GM21717 (cell line): ENCODE data around the gene NDFIP1.

Source experiments
- ATAC-seq: cut with Tn5 transposase; IDR thresholded peaks from one replicate; pipeline ENCODE4 v1.9.1; 2021; ENCODE audit warnings: mild to moderate bottlenecking, moderate library complexity; ENCODE audit not compliant: unreplicated experiment

NDFIP1 gene

GRCh38 chr5:142091012-142091411 is 17.6 kb upstream of the NDFIP1 start:
- no peak for ATAC-seq

GRCh38 chr5:142091922-142092321 is 16.7 kb upstream of the NDFIP1 start:
- no peak for ATAC-seq

- ATAC-seq: no peak
Measured at GRCh38 chr5:142095035-142095434, 13.5 kb upstream of the NDFIP1 start.

DNA sequence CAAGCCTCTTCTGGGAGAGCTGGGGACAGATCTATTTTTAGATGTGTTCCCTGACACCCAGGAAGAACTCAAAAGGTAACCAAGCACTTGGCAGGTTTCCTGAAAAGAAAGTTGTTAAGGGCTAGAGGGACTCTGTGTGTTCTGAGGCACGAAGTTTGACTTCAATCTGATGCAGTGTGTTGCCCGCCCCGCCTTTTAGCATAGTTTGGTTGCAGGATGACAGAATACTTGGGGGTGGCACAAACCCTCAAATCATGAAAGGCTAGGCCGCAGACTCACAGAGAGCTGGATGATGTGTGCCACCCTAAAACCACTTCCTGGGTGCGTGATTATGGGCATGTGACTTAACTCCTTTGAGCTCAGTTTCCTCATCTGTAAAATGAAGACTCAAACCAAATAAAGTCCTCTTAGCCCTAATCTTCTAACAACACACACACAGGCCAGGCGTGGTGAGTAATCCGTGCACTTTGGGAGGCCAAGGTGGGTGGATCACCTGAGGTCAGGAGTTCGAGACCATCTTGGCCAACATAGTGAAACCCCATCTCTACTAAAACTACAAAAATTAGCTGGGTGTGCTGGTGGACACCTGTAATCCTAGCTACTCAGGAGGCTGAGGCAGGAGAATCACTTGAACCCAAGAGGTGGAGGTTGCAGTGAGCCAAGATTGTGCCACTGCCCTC is 12.8 kb upstream of the NDFIP1 start:
- no peak for ATAC-seq

DNA sequence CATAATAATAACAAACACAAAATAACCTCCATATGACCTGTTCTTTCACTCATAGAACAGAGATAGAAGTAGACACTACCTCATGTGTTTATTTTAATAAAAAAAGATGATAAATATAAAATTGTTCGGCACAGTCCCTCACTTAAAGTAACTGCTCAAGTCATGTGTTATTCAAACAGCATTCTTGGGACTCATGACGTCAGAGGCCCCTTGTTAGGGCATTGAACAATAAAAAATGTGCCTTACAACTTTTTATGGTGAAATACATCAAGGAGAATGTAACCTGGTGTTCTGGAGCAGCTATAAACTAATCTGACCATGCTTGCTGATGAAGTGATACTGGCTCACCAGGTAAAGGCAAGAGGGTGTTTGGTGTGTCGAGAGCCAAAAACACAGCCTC is 12.2 kb upstream of the NDFIP1 start:
- ATAC-seq: no peak

GRCh38 chr5:142097681-142098080 is 10.9 kb upstream of the NDFIP1 start:
- no peak for ATAC-seq

DNA sequence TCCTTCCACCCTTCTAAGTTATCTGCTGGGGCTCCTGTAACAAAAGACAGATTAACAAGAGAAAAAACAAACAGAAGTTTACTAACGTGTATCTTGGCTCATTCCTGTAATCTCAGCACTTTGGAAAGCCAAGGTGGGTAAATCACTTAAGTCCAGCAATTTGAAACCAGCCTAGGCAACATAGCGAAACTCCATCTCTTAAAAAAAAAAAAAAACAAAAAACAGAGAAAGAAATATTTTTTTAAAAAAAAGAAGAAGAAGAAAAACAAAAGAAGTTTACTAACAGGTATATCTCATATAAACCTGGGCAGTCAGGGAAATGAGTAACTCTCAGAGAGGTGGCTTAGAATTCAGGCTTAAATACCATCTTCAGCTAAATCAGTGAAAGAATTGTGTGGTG is 10.3 kb upstream of the NDFIP1 start:
- ATAC-seq: no peak

GRCh38 chr5:142098931-142099330 is 9.6 kb upstream of the NDFIP1 start:
- no peak for ATAC-seq

GRCh38 chr5:142100307-142100706 is 8.3 kb upstream of the NDFIP1 start:
- ATAC-seq: no peak

- ATAC-seq: no peak
Measured at GRCh38 chr5:142102980-142103740, 5.4 kb upstream of the NDFIP1 start.

- no peak for ATAC-seq
Measured at GRCh38 chr5:142104491-142104890, 4.1 kb upstream of the NDFIP1 start.

DNA sequence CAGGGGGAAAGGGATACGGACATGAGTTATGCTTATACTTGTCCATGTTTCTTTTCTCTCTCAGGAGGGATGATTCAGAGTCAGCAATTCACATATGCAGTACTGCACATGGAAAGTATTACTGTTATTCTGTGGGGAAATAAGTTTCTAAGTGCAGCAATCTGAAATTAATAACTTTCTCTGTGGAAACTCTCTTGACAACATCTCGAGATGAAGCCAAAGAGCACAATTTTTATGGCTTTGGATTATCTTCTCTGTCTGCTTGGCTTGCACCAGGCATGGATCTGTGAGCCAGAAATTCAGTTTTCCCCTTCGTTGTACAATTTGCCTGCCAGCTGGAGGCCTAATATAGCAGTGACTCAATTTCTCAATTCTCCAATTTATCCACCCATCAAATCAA is 2.5 kb upstream of the NDFIP1 start:
- no peak for ATAC-seq

DNA sequence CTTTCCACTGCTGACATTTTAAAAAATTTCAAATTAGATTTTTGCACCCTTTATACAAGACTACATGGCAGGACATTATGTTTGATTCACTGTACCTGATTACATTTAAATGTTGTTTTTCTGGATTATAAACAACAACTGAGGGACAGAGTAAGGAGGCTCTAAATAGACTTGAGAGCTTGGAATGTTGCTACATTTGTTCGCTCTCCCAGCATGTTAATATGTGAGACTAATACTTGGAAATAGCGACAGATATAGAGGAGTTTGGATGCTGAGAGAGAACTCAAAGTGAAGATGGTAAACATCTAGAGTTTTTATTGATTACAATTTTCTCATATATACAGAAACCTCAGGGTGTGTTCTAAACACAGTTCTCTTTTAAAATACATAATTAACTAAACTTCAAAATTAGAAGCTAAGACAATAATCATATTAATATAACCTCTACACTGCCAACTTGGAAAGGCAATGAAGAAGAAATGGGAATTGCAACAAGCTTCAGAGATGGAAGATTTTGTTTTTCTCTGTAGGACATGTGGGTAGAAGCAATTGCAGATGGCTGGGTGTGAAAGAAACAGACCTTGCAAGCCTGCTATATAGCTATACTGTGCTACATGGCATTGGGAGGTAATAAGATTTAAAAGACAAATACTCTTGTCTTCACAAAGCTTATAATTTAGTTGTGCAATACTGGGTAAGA is 1.4 kb upstream of the NDFIP1 start:
- no peak for ATAC-seq

GRCh38 chr5:142107736-142108431 is 695 bp upstream of the NDFIP1 start:
- ATAC-seq: no peak

DNA sequence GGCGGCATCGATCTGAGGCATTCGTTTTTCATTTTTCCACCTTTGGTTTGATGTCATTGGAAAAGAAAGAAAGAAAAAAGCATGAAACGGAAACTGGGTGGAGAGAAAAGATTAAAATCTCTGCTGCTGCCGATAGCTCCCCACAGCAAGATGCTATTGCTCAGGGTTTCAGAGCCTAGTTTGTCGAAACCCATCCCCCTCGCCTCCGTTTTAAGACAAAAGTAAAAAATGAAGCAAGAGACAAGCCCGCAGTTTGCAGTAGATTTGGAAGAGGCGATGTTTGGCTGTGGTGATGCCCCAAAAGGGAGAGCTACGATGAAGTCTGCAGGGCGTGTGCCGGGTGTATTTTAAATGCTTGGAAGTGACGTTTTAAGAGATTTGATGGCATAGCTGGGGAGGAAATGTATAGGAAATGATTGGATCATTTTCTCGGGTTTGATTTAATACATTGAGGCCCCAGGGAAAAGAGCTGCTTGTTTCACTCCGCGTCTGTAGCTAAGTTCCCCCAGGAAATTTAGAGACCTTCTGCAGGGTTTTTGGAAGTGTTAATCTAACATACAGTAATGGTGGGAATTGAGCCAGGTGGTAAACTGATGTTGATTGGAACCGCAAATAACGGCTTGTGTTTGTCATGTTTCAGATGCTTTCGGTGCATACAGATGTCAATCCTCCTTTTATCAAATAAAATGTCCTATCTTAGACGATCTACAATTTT is 909 bp downstream of the NDFIP1 start:
- peak; percentile 12 for ATAC-seq

GRCh38 chr5:142110046-142110531 is 1.5 kb downstream of the NDFIP1 start:
- ATAC-seq: no peak

GRCh38 chr5:142110988-142111687 is 2.6 kb downstream of the NDFIP1 start:
- no peak for ATAC-seq

DNA sequence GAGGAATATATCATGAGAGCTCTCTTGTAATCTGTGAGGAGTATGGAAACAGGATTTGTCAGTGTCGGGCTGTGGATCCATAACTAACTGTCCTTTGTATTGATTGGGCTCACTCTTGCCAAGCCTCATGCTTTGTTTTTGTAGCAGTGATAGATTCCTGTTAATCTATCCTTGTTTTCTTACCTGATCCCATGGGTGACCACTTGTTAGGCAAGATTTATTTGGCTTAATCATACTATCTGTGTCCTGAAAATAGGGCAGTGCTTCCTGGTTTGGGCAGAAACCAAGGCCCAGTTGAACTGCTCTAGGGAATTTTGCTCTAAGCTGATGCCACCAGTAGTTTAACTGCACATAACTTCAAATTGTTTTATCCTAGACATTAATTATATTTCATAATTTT is 6.1 kb downstream of the NDFIP1 start:
- no peak for ATAC-seq

GRCh38 chr5:142115937-142116614 is 7.5 kb downstream of the NDFIP1 start:
- ATAC-seq: no peak
